Upper lobe of right lung (tissue), 1 donor: Measurements from ENCODE around the gene MILR1. TPM values are rescaled to one million over a fixed set of nuclear protein-coding genes. Genes with fewer than 3 reads are reported as not detected.
A peak's percentile ranks its signal among the peaks of the same experiment; 100 is the strongest.

ENCODE experiments used
- ATAC-seq: fragments of 200-7000 bp; cut with Tn5 transposase; one replicate; pipeline ENCODE4 v1.9.1; 2020; ENCODE audit warnings: mild to moderate bottlenecking, moderate library complexity
- DNase-seq: peaks from one replicate; pipeline ENCODE4 v3.0.0-alpha.2; 2020
- H3K27ac ChIP-seq: fragments of 200-600 bp; one replicate; pipeline ENCODE4 v1.8.0; 2022
- H3K27me3 ChIP-seq: fragments of 200-600 bp; one replicate; pipeline ENCODE4 v1.8.0; 2022; ENCODE audit warnings: mild to moderate bottlenecking
- H3K36me3 ChIP-seq: fragments of 200-600 bp; one replicate; pipeline ENCODE4 v1.8.0; 2022
- H3K4me1 ChIP-seq: fragments of 200-600 bp; one replicate; pipeline ENCODE4 v1.8.0; 2022
- H3K4me3 ChIP-seq: fragments of 200-600 bp; one replicate; pipeline ENCODE4 v1.8.0; 2022; ENCODE audit warnings: mild to moderate bottlenecking
- H3K9me3 ChIP-seq: fragments of 200-600 bp; one replicate; pipeline ENCODE4 v1.8.0; 2022
- intact Hi-C: fragments of 100-400 bp; cut with DNase I; formaldehyde crosslinking; loops from one replicate; pipeline ENCODE4 v1.11.0; 2022
- total RNA-seq: library from RNA; stranded (reverse); fragmentation: NEBNext Ultra II Directional; extraction: Animal tissue kit (Norgen Biotek cat#: 25700); gene quantifications from one replicate; pipeline ENCODE4 v1.2.1, GENCODE V29; 2021
- TF ChIP-seq, protein P1 (sequence below): fragments of 200-600 bp; IDR thresholded peaks from one replicate; pipeline ENCODE4 v1.8.0; 2022; ENCODE audit warnings: antibody characterized with exemption
- donor health status: DM: no; HTN: yes; CAD: no; lungs with severe emphysema.

Gene MILR1
- total RNA-seq, 1 donor from 2014 or later = 17.9 TPM

DNA sequence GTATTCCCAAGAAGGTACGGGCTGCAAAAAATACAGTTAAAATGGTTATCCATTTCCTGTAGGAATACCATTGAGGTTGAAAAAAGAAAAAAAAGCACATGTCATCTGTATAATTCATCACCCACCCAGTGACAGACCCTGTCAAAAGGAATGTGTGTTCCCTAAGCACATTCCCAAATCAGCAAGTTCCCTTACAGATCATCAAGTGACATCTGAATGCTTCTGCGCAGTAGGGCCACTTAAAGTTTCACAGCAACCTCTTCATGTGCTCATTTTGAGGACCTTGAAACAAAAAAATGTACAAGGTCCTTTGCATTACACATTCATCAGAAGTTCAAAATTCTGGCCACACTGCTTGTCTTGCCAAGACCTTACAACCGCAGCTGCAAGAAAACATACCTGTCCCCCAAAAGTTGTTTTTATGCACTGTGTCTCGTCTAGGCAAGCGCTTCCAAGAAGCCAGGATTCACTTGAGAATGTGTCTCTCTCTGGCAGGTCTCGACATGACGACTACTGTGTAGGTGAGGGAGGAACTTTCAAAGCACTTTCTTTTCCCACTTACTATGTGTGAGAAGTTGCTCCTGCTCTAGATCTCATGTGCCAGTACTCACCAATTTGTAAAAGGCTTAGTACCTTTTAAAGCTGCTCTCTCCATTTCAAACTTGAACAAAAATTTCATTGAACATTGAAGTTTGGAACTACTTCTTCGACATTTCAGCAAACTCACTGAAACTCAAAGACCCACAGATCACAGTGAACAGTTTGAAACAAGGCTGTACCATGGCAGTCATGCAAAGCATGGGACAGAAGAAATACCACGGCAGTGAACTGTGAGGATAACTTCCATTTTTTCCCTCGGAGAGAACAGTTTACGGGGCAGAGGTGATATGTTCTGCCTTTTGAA is 52.2 kb downstream of the MILR1 start:
- TF ChIP-seq, protein P1, sequence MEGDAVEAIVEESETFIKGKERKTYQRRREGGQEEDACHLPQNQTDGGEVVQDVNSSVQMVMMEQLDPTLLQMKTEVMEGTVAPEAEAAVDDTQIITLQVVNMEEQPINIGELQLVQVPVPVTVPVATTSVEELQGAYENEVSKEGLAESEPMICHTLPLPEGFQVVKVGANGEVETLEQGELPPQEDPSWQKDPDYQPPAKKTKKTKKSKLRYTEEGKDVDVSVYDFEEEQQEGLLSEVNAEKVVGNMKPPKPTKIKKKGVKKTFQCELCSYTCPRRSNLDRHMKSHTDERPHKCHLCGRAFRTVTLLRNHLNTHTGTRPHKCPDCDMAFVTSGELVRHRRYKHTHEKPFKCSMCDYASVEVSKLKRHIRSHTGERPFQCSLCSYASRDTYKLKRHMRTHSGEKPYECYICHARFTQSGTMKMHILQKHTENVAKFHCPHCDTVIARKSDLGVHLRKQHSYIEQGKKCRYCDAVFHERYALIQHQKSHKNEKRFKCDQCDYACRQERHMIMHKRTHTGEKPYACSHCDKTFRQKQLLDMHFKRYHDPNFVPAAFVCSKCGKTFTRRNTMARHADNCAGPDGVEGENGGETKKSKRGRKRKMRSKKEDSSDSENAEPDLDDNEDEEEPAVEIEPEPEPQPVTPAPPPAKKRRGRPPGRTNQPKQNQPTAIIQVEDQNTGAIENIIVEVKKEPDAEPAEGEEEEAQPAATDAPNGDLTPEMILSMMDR = no peak
- Histone ChIP-seq H3K27me3 (no peaks in the 10 kb centered on the region), H3K4me1 (peaks cover 58% of the 10 kb centered on the region), H3K27ac (no peak overlapping the region), H3K9me3 (no peaks in the 10 kb centered on the region), H3K4me3 (no peak overlapping the region), H3K36me3 (peaks cover 76% of the 10 kb centered on the region)
- ATAC-seq (no peak), DNase-seq (no peak)
- intact Hi-C loops = no loop called here

DNA sequence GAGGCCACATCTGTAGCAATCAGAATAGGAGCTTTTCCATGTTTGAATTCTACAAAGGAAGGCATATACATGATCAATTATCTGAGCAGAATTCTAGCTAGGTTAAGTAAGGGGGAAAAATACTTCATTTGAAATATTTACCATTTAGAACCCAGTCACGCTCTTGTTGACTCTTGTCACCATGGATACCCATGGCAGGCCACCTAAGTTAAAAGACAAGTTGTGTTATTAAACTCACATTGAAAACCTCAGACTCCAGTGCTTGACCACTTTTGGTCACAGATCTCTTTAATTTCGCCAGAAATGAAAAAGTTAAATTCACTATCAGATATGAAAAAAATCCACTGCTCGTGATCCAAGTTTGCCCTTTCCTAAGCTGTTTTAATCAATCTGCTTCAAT is 53.1 kb downstream of the MILR1 start:
- intact Hi-C loops = no loop called here
- ATAC-seq (no peak), DNase-seq (no peak)
- H3K36me3 ChIP-seq = peaks cover 76% of the 10 kb centered on the region
- peak overlapping the region; percentile 15 for H3K4me3 ChIP-seq
- H3K27ac ChIP-seq = no peak overlapping the region
- no peaks in the 10 kb centered on the region for H3K27me3 ChIP-seq
- no peaks in the 10 kb centered on the region for H3K9me3 ChIP-seq
- peaks cover 57% of the 10 kb centered on the region for H3K4me1 ChIP-seq
- TF ChIP-seq, protein P1 = no peak

DNA sequence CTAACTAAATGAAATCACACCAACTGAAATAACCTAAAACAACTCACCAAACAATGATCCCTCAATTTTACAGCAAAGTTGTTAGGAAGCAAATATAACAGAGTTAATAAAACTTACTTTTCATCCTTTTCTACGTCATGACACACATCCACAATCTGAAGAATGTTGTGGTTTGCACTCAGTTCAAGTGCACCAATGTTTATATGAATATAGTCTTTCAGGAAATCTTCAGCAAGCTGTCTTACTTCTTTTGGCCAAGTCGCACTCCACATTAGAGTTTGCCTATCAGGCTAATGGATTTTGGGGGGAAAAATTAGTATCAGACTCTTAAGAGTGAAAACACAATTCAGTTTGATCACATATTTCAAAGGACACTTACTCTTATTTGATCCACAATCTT is 53.9 kb downstream of the MILR1 start:
- Histone ChIP-seq H3K36me3 (peaks cover 72% of the 10 kb centered on the region), H3K27me3 (no peaks in the 10 kb centered on the region), H3K27ac (no peak overlapping the region), H3K4me1 (peaks cover 52% of the 10 kb centered on the region), H3K4me3 (peak overlapping the region; percentile 81), H3K9me3 (no peaks in the 10 kb centered on the region)
- DNase-seq = no peak
- TF ChIP-seq, protein P1 = no peak
- ATAC-seq = no peak
- intact Hi-C loops = no loop called here

DNA sequence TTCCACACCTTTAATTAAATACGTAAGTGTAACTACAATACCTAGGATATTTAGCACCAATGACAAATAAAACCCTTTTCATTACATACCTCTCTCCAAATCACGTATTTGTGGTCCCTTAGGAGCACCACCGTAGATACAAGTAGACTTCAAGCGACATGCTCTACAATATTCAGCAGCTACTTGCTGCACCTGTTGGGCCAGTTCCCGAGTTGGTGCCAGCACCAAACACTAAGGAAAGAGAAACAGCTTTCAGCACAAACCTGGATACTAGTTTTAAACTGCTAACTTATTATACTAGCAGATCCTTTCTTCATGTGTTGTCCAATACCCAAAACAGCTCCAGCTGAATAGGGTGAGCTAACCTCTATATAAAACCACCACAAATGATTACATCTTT is 54.4 kb downstream of the MILR1 start:
- ATAC-seq (no peak), DNase-seq (no peak)
- Histone ChIP-seq H3K27ac (no peak overlapping the region), H3K36me3 (peaks cover 66% of the 10 kb centered on the region), H3K4me1 (peaks cover 58% of the 10 kb centered on the region), H3K27me3 (no peaks in the 10 kb centered on the region), H3K4me3 (peak overlapping the region; percentile 81), H3K9me3 (no peaks in the 10 kb centered on the region)
- TF ChIP-seq, protein P1 = no peak
- intact Hi-C loops = no loop called here

DNA sequence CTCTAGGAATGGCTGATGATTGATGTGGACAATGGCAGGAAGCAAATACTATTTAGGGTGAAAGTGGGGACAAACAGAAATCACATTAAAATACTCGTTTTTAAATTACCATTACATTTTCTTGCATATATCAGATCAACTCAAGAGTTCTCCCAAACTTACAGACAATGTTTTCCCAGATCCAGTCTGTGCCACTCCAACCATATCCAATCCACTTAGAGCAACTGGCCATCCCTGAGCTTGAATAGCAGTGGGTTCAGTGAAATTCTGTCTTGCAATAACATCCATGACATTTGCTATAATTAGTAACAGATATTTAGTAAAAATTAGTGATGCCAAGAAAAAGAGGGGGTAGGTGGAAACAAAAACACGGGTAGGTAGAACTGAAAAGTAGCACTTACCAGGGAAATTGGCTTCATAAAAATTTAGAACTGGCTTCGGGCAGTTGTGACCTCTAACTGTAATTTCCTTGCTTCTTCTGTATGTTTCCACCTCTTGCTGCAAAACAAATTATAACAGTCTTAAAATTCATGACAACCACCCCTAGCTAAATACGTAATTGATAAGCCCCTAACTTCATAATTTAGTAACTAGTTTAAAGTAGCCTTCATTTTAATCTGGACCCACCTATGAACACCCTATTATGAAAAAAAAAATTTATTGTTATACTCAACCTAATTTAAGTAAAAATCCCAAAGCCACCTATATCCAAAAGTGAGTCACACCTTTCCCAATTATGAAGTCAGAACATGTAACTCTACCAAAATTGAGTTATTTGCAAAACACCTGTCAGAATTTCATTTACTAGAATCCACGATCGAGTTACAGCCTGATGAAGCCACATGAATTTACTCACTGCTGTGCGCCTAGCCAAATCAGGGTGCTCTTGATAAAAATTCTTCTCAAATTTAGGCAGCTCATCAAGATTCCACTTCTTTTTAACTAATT is 55.2 kb downstream of the MILR1 start:
- intact Hi-C loops = no loop called here
- no peak for DNase-seq
- Histone ChIP-seq H3K9me3 (no peaks in the 10 kb centered on the region), H3K27me3 (no peaks in the 10 kb centered on the region), H3K4me1 (peaks cover 65% of the 10 kb centered on the region), H3K27ac (peak overlapping the region; percentile 100), H3K4me3 (peak overlapping the region; percentile 81), H3K36me3 (peaks cover 63% of the 10 kb centered on the region)
- TF ChIP-seq, protein P1 = no peak
- no peak for ATAC-seq
